HepG2 (cell line): ENCODE measurements around the gene PRKG1. TPM values are rescaled to one million over a fixed set of nuclear protein-coding genes. Genes with fewer than 3 reads are reported as not detected.

Source experiments
- ATAC-seq: fragments of 200-7000 bp; cut with Tn5 transposase; 3 replicates; pipeline ENCODE4 v1.9.1; 2020; ENCODE audit warnings: mild to moderate bottlenecking, moderate library complexity
- BruUV-seq: library from RNA; stranded (reverse); fragments of 400-500 nt; replicated peaks from 2 replicates; lab custom pipeline; 2021; lab: Mats Ljungman, UMichigan
- CTCF ChIA-PET: fragments of 300-600 bp; formaldehyde crosslinking; extraction: SDS; loops from one replicate; lab custom pipeline; 2021; ENCODE audit warnings: low total read pairs, inconsistent platforms, low intra/inter-chr PET ratio; lab: Yijun Ruan, JAX
- POLR2A ChIA-PET: fragments of 350-600 bp; sonication (Branson Sonifier 250); formaldehyde crosslinking; loops from one replicate; lab custom pipeline; 2020; ENCODE audit warnings: antibody characterized with exemption, inconsistent platforms; lab: Yijun Ruan, JAX
- DNase-seq: peaks from one replicate; pipeline ENCODE4 v3.0.0-alpha.2; 2015; ENCODE audit warnings: low spot score
- FAIRE-seq: peaks from 3 replicates; lab custom pipeline; 2011; peaks lifted over from hg19 to GRCh38; lab: Jason Lieb, UNC
- H2AFZ ChIP-seq: one replicate; pipeline ENCODE4 v1.6.1; 2011; ENCODE audit warnings: low read length, inconsistent platforms
- H3K27ac ChIP-seq: fragments of 300-600 bp; 3 replicates; pipeline ENCODE4 v1.8.0; 2011; ENCODE audit warnings: mixed run types, mild to moderate bottlenecking, mixed read lengths, low read length, inconsistent platforms; ENCODE audit not compliant: insufficient read depth; ENCODE audit errors: extremely low read length
- H3K27me3 ChIP-seq, 2 experiments: fragments of 200-600 bp in 1 of 2; 2 replicates in 1 of 2; 3 replicates in 1 of 2; pipeline versions ENCODE4 v1.6.0 to v1.8.0; 2011; ENCODE audit warnings: low read length in 2 of 2, mild to moderate bottlenecking in 2 of 2, moderate library complexity in 2 of 2, inconsistent platforms in 1 of 2; ENCODE audit not compliant: insufficient read depth in 2 of 2, control insufficient read depth in 1 of 2
- H3K36me3 ChIP-seq, 2 experiments: fragments of 200-600 bp in 1 of 2; replicated peaks in 1 of 2; 2 replicates in 1 of 2; 3 replicates in 1 of 2; pipeline versions ENCODE4 v1.5.1 to v1.8.0; 2011; ENCODE audit warnings: low read length in 2 of 2, inconsistent platforms in 1 of 2; ENCODE audit not compliant: insufficient read depth in 2 of 2, control insufficient read depth in 1 of 2
- H3K4me1 ChIP-seq: 2 replicates; pipeline ENCODE4 v1.5.1; 2012; ENCODE audit warnings: low read length, inconsistent platforms; ENCODE audit not compliant: insufficient read depth
- H3K4me2 ChIP-seq: 2 replicates; pipeline ENCODE4 v1.6.0; 2011; ENCODE audit warnings: low read depth, low read length, inconsistent platforms
- H3K4me3 ChIP-seq, 3 experiments: fragments of 200-600 bp in 1 of 3; sonication (generic), shearing (Covaris generic) in 1 of 3; replicated peaks in 1 of 3; 2 replicates each; pipeline ENCODE4 v1.5.1; 2011 to 2016; ENCODE audit warnings: low read length in 3 of 3, inconsistent platforms in 2 of 3, low read depth in 2 of 3, mild to moderate bottlenecking in 2 of 3, control low read depth in 1 of 3, mixed read lengths in 1 of 3; ENCODE audit not compliant: insufficient read depth in 1 of 3
- H3K79me2 ChIP-seq: one replicate; pipeline ENCODE4 v1.6.1; 2011; ENCODE audit warnings: low read length, inconsistent platforms; ENCODE audit not compliant: insufficient read depth
- H3K9ac ChIP-seq: 2 replicates; pipeline ENCODE4 v1.6.0; 2011; ENCODE audit warnings: mild to moderate bottlenecking, low read depth, low read length, inconsistent platforms; ENCODE audit not compliant: insufficient read depth
- H3K9me3 ChIP-seq: 2 replicates; pipeline ENCODE4 v1.5.1; 2012; ENCODE audit warnings: mild to moderate bottlenecking, low read length
- H4K20me1 ChIP-seq: 2 replicates; pipeline ENCODE4 v1.6.0; 2011; ENCODE audit warnings: inconsistent platforms, mild to moderate bottlenecking, low read length, moderate library complexity; ENCODE audit not compliant: insufficient read depth
- ATF6 ChIP-seq: sonication (generic); formaldehyde crosslinking; conservative IDR thresholded peaks from 2 replicates; pipeline ENCODE4 v1.4.0; 2020; ENCODE audit warnings: missing genetic modification reagents
- FOXC1 ChIP-seq: sonication (generic); formaldehyde crosslinking; IDR thresholded peaks from 2 replicates; pipeline ENCODE4 v1.8.0; 2022; ENCODE audit warnings: mild to moderate bottlenecking, missing genetic modification reagents, borderline replicate concordance
- GPN1 ChIP-seq: sonication (generic); formaldehyde crosslinking; IDR thresholded peaks from 2 replicates; pipeline ENCODE4 v1.5.1; 2020; ENCODE audit warnings: missing genetic modification reagents, borderline replicate concordance
- KLF6 ChIP-seq: IDR thresholded peaks from 2 replicates; pipeline ENCODE4 v1.8.0; 2016; ENCODE audit warnings: missing biosample characterization, missing genetic modification reagents
- NFAT5 ChIP-seq: sonication (generic); formaldehyde crosslinking; IDR thresholded peaks from 2 replicates; pipeline ENCODE4 v1.4.0; 2020; ENCODE audit warnings: missing genetic modification reagents
- SUZ12 ChIP-seq: fragments of 150-350 bp; IDR thresholded peaks from 2 replicates; pipeline ENCODE4 v1.6.1; 2014; ENCODE audit warnings: low read depth, low read length
- TCF12 ChIP-seq, 2 experiments: fragments of 450-650 bp in 1 of 2; sonication (generic) in 1 of 2; formaldehyde crosslinking in 1 of 2; IDR thresholded peaks; 2 replicates each; pipeline versions ENCODE4 v1.6.1 to v1.8.0; 2017 to 2022; ENCODE audit warnings: antibody characterized with exemption in 1 of 2, mild to moderate bottlenecking in 1 of 2, missing genetic modification reagents in 1 of 2, moderate library complexity in 1 of 2
- TCF7L2 ChIP-seq: IDR thresholded peaks from 2 replicates; pipeline ENCODE4 v1.6.1; 2011; ENCODE audit warnings: mild to moderate bottlenecking, low read depth, low read length, moderate library complexity
- WIZ ChIP-seq: sonication (generic); formaldehyde crosslinking; IDR thresholded peaks from 2 replicates; pipeline ENCODE4 v1.5.1; 2020; ENCODE audit warnings: mild to moderate bottlenecking, missing genetic modification reagents
- ZFP41 ChIP-seq: sonication (generic); formaldehyde crosslinking; IDR thresholded peaks from 2 replicates; pipeline ENCODE4 v1.4.0; 2020; ENCODE audit warnings: mild to moderate bottlenecking, missing genetic modification reagents, borderline replicate concordance
- ZSCAN22 ChIP-seq: sonication (generic); formaldehyde crosslinking; IDR thresholded peaks from 2 replicates; pipeline ENCODE4 v1.4.0; 2020; ENCODE audit warnings: mild to moderate bottlenecking, missing genetic modification reagents
- WGBS: methylation state at CpG from one replicate; pipeline ENCODE4 v1.1.6; 2017; ENCODE audit warnings: low lambda C conversion rate; 5-methylcytosine and 5-hydroxymethylcytosine counted together
- in situ Hi-C: cut with HindIII; loops from 2 replicates; pipeline ENCODE4 v1.10.0; 2017; ENCODE audit warnings: low pct_unique_long_range_greater_than_20kb; ENCODE audit not compliant: extremely low pct_ligation_motif_present
- intact Hi-C: fragments of 100-400 bp; cut with micrococcal nuclease; formaldehyde crosslinking; loops from one replicate; pipeline ENCODE4 v1.10.0; 2022; ENCODE audit not compliant: unreplicated experiment
- polyA plus RNA-seq, 8 experiments: library from polyadenylated mRNA; depleted of rRNA in 3 of 8; stranded (reverse) in 7 of 8; unstranded in 1 of 8; fragments of >200 nt; fragmentation: Illumina TruSeq in 4 of 8; extraction: Trizol in 4 of 8; gene quantifications; 2 replicates each; pipeline versions ENCODE4 v1.2.1 to v1.2.3, GENCODE V29; 2011 to 2016; ENCODE audit warnings: low read depth in 4 of 8, missing spikeins in 1 of 8, mixed read lengths in 1 of 8; ENCODE audit not compliant: insufficient read depth in 1 of 8
- total RNA-seq, 5 experiments: library from RNA; depleted of rRNA; stranded (reverse); fragments of >200 nt; fragmentation: Illumina TruSeq; extraction: Trizol; gene quantifications; 2 replicates each; pipeline ENCODE4 v1.2.3, GENCODE V29; 2016; ENCODE audit warnings: low read depth in 1 of 5

Gene PRKG1
- total and polyA plus RNA-seq, 2 of the 13 experiments (the other 11 are each of a cell fraction or from before 2014, with no cell fraction given) = 0.01 TPM; not detected in 1

- no peak for TF ChIP-seq NFAT5 (CRISPR knock-in tag)
- no peak for TF ChIP-seq WIZ (CRISPR knock-in tag)
- TF ChIP-seq TCF12 (IDR thresholded peaks at IDR 0.05) = no peak
- TF ChIP-seq TCF12 (CRISPR knock-in tag; IDR thresholded peaks at IDR 0.05) = no peak
- TF ChIP-seq TCF7L2 = no peak
- no peak for TF ChIP-seq ZFP41
- TF ChIP-seq GPN1 (CRISPR knock-in tag) = no peak
- TF ChIP-seq KLF6 = no peak
Observed at GRCh38 chr10:51366044-51366443, 291.8 kb downstream of the PRKG1 start (continued).

GRCh38 chr10:51367127-51367526 lies 292.8 kb downstream of the PRKG1 start:
- Histone ChIP-seq H4K20me1 (no peaks in the 10 kb centered on the region), H3K9ac (no peak overlapping the region), H3K36me3 (no peaks in the 10 kb centered on the region), H3K4me3 (no peak overlapping the region), H3K27ac (no peak overlapping the region), H3K4me1 (no peaks in the 10 kb centered on the region)
- BruUV-seq = no TSS peak
- POLR2A ChIA-PET = no interaction called here
- intact Hi-C loops = no loop called here
- no peak for DNase-seq
- WGBS = 7% methylated on average over 4 of the region's 4 CpGs
- ATAC-seq = no peak
- TF ChIP-seq FOXC1 (CRISPR knock-in tag) (no peak), SUZ12 (no peak), ATF6 (CRISPR knock-in tag) (no peak), ZSCAN22 (CRISPR knock-in tag) (no peak)
- TF ChIP-seq, all 625 proteins: peak for 0
- CTCF ChIA-PET = no interaction called here
- Histone ChIP-seq H3K4me2 (no peak overlapping the region), H2AFZ (no peak overlapping the region), H3K9me3 (no peaks in the 10 kb centered on the region), H3K27me3 (no peaks in the 10 kb centered on the region), H3K79me2 (no peaks in the 10 kb centered on the region)
- in situ Hi-C loops = no loop called here
- no peak for FAIRE-seq
